ENCODE results near the gene PDLIM5. TPM values are rescaled to one million over a fixed set of nuclear protein-coding genes. Genes with fewer than 3 reads are reported as not detected.

The PDLIM5 gene
- total RNA-seq, 1 experiment from 2014 or later: 106 TPM

DNA sequence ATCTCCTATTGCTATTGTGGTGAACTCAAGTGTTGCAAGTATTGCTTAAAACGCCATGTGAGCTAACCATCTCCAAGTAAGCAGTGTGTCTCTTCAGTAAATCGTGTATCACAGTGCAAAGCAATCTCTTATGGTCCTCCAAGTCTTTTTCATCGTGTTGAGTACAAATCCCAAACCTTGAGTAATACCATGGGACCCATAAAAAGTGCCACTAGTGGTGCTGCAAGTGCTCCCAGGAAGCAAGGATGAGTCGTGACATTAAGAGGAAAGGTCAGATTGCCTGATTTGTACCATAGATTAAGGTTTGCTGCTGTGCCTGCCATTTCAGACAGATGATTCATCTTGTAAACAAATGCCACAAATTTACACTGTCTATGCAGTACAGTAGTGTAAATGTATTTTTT, 239.1 kb downstream of the PDLIM5 start:
- H3K36me3 Mint-ChIP-seq (ENCODE audit: insufficient read depth, unreplicated experiment): no peaks in the 10 kb centered on the region
- H3K4me3 Mint-ChIP-seq (ENCODE audit: unreplicated experiment): no peak overlapping the region
- no peak overlapping the region for H3K27ac Mint-ChIP-seq (ENCODE audit: unreplicated experiment)
- Histone ChIP-seq H3K27me3 (replicated peaks; ENCODE audit: control insufficient read depth, insufficient read depth, low read length) (no peaks in the 10 kb centered on the region), H3K9me3 (no peaks in the 10 kb centered on the region), H3K4me3 (ENCODE audit: low read depth, low read length) (no peak overlapping the region), H3K4me1 (no peaks in the 10 kb centered on the region), H3K36me3 (ENCODE audit: control insufficient read depth, insufficient read depth, low read length) (no peaks in the 10 kb centered on the region)
- CTCF ChIA-PET: no interaction called here
- intact Hi-C loops (cut with micrococcal nuclease; ENCODE audit: unreplicated experiment): no loop called here
- no TSS peak for BruUV-seq (replicated peaks)
- no peaks in the 10 kb centered on the region for H3K4me1 Mint-ChIP-seq (ENCODE audit: low read depth, unreplicated experiment)
- POLR2A ChIA-PET: no interaction called here
- DNase-seq: no peak
- TF ChIP-seq, protein P1, sequence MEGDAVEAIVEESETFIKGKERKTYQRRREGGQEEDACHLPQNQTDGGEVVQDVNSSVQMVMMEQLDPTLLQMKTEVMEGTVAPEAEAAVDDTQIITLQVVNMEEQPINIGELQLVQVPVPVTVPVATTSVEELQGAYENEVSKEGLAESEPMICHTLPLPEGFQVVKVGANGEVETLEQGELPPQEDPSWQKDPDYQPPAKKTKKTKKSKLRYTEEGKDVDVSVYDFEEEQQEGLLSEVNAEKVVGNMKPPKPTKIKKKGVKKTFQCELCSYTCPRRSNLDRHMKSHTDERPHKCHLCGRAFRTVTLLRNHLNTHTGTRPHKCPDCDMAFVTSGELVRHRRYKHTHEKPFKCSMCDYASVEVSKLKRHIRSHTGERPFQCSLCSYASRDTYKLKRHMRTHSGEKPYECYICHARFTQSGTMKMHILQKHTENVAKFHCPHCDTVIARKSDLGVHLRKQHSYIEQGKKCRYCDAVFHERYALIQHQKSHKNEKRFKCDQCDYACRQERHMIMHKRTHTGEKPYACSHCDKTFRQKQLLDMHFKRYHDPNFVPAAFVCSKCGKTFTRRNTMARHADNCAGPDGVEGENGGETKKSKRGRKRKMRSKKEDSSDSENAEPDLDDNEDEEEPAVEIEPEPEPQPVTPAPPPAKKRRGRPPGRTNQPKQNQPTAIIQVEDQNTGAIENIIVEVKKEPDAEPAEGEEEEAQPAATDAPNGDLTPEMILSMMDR (IDR thresholded peaks at IDR 0.05; ENCODE audit: insufficient read depth in 1 of 2, low read depth in 1 of 2, low read length in 1 of 2, severe bottlenecking in 1 of 2, unreplicated experiment in 1 of 2): no peak
- H3K9me3 Mint-ChIP-seq (ENCODE audit: unreplicated experiment): no peaks in the 10 kb centered on the region
- H3K27me3 Mint-ChIP-seq (ENCODE audit: insufficient read depth, unreplicated experiment): no peaks in the 10 kb centered on the region

DNA sequence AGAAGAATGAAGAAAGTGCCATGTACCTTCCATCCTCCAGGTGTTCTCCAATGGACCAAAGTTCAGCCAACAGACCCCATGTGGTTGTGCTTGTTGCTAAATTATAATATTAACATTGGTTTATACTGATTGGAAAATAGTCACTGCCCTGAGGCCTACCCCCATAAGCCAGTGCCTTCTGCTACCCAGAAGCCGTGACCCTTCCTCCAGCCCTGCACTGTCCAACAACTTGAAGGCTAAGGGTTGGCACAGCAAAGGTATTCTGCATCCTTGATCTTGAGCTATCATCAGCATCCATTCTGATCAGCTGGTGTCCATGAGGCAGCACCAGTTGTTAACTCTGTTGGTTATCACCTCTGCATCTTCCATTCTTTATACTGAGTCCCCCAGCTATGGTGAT, 239.8 kb downstream of the PDLIM5 start:
- intact Hi-C loops (cut with micrococcal nuclease; ENCODE audit: unreplicated experiment): no loop called here
- Mint-ChIP-seq H3K27ac (ENCODE audit: unreplicated experiment) (no peak overlapping the region), H3K4me3 (ENCODE audit: unreplicated experiment) (no peak overlapping the region), H3K27me3 (ENCODE audit: insufficient read depth, unreplicated experiment) (no peaks in the 10 kb centered on the region), H3K4me1 (ENCODE audit: low read depth, unreplicated experiment) (no peaks in the 10 kb centered on the region), H3K36me3 (ENCODE audit: insufficient read depth, unreplicated experiment) (no peaks in the 10 kb centered on the region), H3K9me3 (ENCODE audit: unreplicated experiment) (no peaks in the 10 kb centered on the region)
- no peaks in the 10 kb centered on the region for H3K9me3 ChIP-seq
- no peak overlapping the region for H3K4me3 ChIP-seq (ENCODE audit: low read depth, low read length)
- H3K27me3 ChIP-seq (replicated peaks; ENCODE audit: control insufficient read depth, insufficient read depth, low read length): no peaks in the 10 kb centered on the region
- CTCF ChIA-PET: no interaction called here
- BruUV-seq (replicated peaks): no TSS peak
- no peaks in the 10 kb centered on the region for H3K4me1 ChIP-seq
- no peak for DNase-seq
- H3K36me3 ChIP-seq (ENCODE audit: control insufficient read depth, insufficient read depth, low read length): no peaks in the 10 kb centered on the region
- POLR2A ChIA-PET: no interaction called here
- TF ChIP-seq, protein P1 (IDR thresholded peaks at IDR 0.05; ENCODE audit: insufficient read depth in 1 of 2, low read depth in 1 of 2, low read length in 1 of 2, severe bottlenecking in 1 of 2, unreplicated experiment in 1 of 2): no peak

DNA sequence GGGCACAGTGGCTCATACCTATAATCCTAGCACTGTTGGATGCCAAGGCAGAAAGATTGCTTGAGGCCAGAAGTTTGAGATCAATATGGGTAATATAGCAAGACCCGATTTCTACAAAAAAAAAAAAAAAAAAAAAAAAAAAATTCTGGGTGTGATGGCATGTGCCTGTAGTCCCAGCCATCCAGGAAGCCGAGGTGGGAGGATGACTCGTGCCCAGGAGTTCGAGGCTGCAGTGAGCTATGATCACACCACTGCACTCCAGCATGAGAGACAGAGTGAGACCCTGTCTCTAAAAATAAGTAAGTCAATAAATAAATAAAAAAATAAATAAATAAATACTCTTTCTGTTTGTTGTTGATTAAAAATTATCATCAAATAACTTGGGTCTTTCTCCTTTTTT, 243.6 kb downstream of the PDLIM5 start:
- Mint-ChIP-seq H3K4me3 (ENCODE audit: unreplicated experiment) (no peak overlapping the region), H3K4me1 (ENCODE audit: low read depth, unreplicated experiment) (no peaks in the 10 kb centered on the region), H3K9me3 (ENCODE audit: unreplicated experiment) (no peaks in the 10 kb centered on the region), H3K27me3 (ENCODE audit: insufficient read depth, unreplicated experiment) (no peaks in the 10 kb centered on the region), H3K36me3 (ENCODE audit: insufficient read depth, unreplicated experiment) (no peaks in the 10 kb centered on the region), H3K27ac (ENCODE audit: unreplicated experiment) (no peak overlapping the region)
- POLR2A ChIA-PET: interaction anchor here (0.7 kb wide), 1 partner anchor 289 kb away, joined by 5 read pairs; no protein-coding TSS in a partner anchor
- CTCF ChIA-PET: no interaction called here
- no TSS peak for BruUV-seq (replicated peaks)
- TF ChIP-seq, protein P1 (IDR thresholded peaks at IDR 0.05; ENCODE audit: insufficient read depth in 1 of 2, low read depth in 1 of 2, low read length in 1 of 2, severe bottlenecking in 1 of 2, unreplicated experiment in 1 of 2): no peak
- DNase-seq: no peak
- Histone ChIP-seq H3K4me3 (ENCODE audit: low read depth, low read length) (no peak overlapping the region), H3K27me3 (replicated peaks; ENCODE audit: control insufficient read depth, insufficient read depth, low read length) (no peaks in the 10 kb centered on the region), H3K9me3 (no peaks in the 10 kb centered on the region), H3K4me1 (no peaks in the 10 kb centered on the region), H3K36me3 (ENCODE audit: control insufficient read depth, insufficient read depth, low read length) (no peaks in the 10 kb centered on the region)
- intact Hi-C loops (cut with micrococcal nuclease; ENCODE audit: unreplicated experiment): no loop called here

Measured in Caco-2 (cell line).